ENCODE results near the gene RC3H1. TPM values are rescaled to one million over a fixed set of nuclear protein-coding genes. Genes with fewer than 3 reads are reported as not detected.

RC3H1 gene
- total and polyA plus RNA-seq, 9 of the 15 experiments (the other 6 are each of a cell fraction or from before 2014, with no cell fraction given), result 2.4 to 31.7 (median 12.4) TPM

GRCh38 chr1:174022080-174022975, at the start of gene RC3H1 (continued):
- TF ChIP-seq ZNF318 (IDR thresholded peaks at IDR 0.05; ENCODE audit: borderline replicate concordance in 1 of 2, low read depth in 1 of 2) (no peak), RNF2 (IDR thresholded peaks at IDR 0.05) (0 out of 2 replicates have a peak, but pooled peaks have one; percentile 18), KLF1 (tag; IDR thresholded peaks at IDR 0.05) (no peak), KDM2B (CRISPR knock-in tag; IDR thresholded peaks at IDR 0.05) (no peak), THAP12 (CRISPR knock-in tag; IDR thresholded peaks at IDR 0.05) (peak; percentile 30), NELFE (IDR thresholded peaks at IDR 0.05; ENCODE audit: insufficient read depth, insufficient read length) (no peak), NFYB (IDR thresholded peaks at IDR 0.05; ENCODE audit: extremely low read depth, insufficient read length) (no peak), KDM1A (IDR thresholded peaks at IDR 0.05) (no peak), ETS2 (tag; IDR thresholded peaks at IDR 0.05; ENCODE audit: borderline replicate concordance, poor library complexity, severe bottlenecking) (no peak), ARID2 (IDR thresholded peaks at IDR 0.05) (no peak), TAF9B (IDR thresholded peaks at IDR 0.05; ENCODE audit: partially characterized antibody) (peak; percentile 69), MYBL2 (IDR thresholded peaks at IDR 0.05; ENCODE audit: low read depth) (no peak), MYBL2 (CRISPR knock-in tag; IDR thresholded peaks at IDR 0.05; ENCODE audit: borderline replicate concordance) (no peak), ZNF584 (CRISPR knock-in tag; IDR thresholded peaks at IDR 0.05; ENCODE audit: low read depth) (no peak)
- TF ChIP-seq, protein P1, sequence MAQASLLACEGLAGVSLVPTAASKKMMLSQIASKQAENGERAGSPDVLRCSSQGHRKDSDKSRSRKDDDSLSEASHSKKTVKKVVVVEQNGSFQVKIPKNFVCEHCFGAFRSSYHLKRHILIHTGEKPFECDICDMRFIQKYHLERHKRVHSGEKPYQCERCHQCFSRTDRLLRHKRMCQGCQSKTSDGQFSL (CRISPR knock-in tag; IDR thresholded peaks at IDR 0.05), result peak; percentile 85; the same call in 1 of the 2 replicates
- TF ChIP-seq, protein P1 (tag; IDR thresholded peaks at IDR 0.05), result no peak

Data from K562 (cell line).